Right atrium auricular region (tissue), 2 donors: Measurements from ENCODE around the gene NRG3. TPM values are rescaled to one million over a fixed set of nuclear protein-coding genes. Genes with fewer than 3 reads are reported as not detected.

Experiments used
- DNase-seq: peaks from one replicate; pipeline ENCODE4 v3.0.0-alpha.2; 2019; ENCODE audit warnings: low spot score
- H3K27ac ChIP-seq, 2 donors: fragments of 200-600 bp; sonication (generic); 1 replicate in 1 of 2; 2 replicates in 1 of 2; pipeline ENCODE4 v1.5.1; 2016 to 2019
- H3K27me3 ChIP-seq, 2 donors: fragments of 200-600 bp; sonication (generic); one replicate each; pipeline versions ENCODE4 v1.5.1 to v1.6.0; 2017 to 2019
- H3K36me3 ChIP-seq: fragments of 200-600 bp; sonication (generic); one replicate; pipeline ENCODE4 v1.5.1; 2016
- H3K4me1 ChIP-seq, 2 donors: fragments of 200-600 bp; sonication (generic); one replicate each; pipeline versions ENCODE4 v1.5.1 to v1.6.0; 2017 to 2019
- H3K4me3 ChIP-seq, 2 donors: fragments of 200-600 bp; sonication (generic); 1 replicate in 1 of 2; 2 replicates in 1 of 2; pipeline ENCODE4 v1.5.1; 2017 to 2019; ENCODE audit warnings: mild to moderate bottlenecking in 1 of 2, moderate library complexity in 1 of 2
- H3K9me3 ChIP-seq, 2 donors: fragments of 200-600 bp; sonication (generic); one replicate each; pipeline ENCODE4 v1.5.1; 2019
- CTCF ChIP-seq, 2 donors: fragments of 200-600 bp; sonication (generic); IDR thresholded peaks; one replicate each; pipeline ENCODE4 v1.5.1; 2019; ENCODE audit warnings: antibody characterized with exemption in 2 of 2
- total RNA-seq, 2 donors: library from RNA; depleted of rRNA; stranded (reverse); fragments of >200 nt; gene quantifications; one replicate each; pipeline ENCODE4 v1.1.0, GENCODE V29; 2016

The NRG3 gene
- total RNA-seq, 2 donors from 2014 or later = 0.70 to 1.4 TPM

GRCh38 chr10:82827901-82828300 is 952.9 kb downstream of the NRG3 start:
- H3K9me3 ChIP-seq = no peaks in the 10 kb centered on the region
- no peak for TF ChIP-seq CTCF (IDR thresholded peaks at IDR 0.05)
- no peaks in the 10 kb centered on the region for H3K36me3 ChIP-seq
- no peak overlapping the region for H3K4me3 ChIP-seq
- no peak overlapping the region for H3K27ac ChIP-seq
- no peaks in the 10 kb centered on the region for H3K4me1 ChIP-seq
- no peaks in the 10 kb centered on the region for H3K27me3 ChIP-seq
- DNase-seq = no peak

- H3K27ac ChIP-seq = no peak overlapping the region
- no peaks in the 10 kb centered on the region for H3K36me3 ChIP-seq
- no peaks in the 10 kb centered on the region for H3K4me1 ChIP-seq
- no peaks in the 10 kb centered on the region for H3K9me3 ChIP-seq
- H3K4me3 ChIP-seq = no peak overlapping the region
- TF ChIP-seq CTCF (IDR thresholded peaks at IDR 0.05) = no peak
- DNase-seq = no peak
- H3K27me3 ChIP-seq = no peaks in the 10 kb centered on the region
Measured at GRCh38 chr10:82847242-82847641, 972.2 kb downstream of the NRG3 start.

GRCh38 chr10:82850191-82850590 is 975.2 kb downstream of the NRG3 start:
- TF ChIP-seq CTCF (IDR thresholded peaks at IDR 0.05) = no peak
- Histone ChIP-seq H3K4me3 (no peak overlapping the region), H3K27ac (no peak overlapping the region), H3K4me1 (no peaks in the 10 kb centered on the region), H3K9me3 (no peaks in the 10 kb centered on the region), H3K36me3 (no peaks in the 10 kb centered on the region), H3K27me3 (no peaks in the 10 kb centered on the region)
- DNase-seq = no peak

DNA sequence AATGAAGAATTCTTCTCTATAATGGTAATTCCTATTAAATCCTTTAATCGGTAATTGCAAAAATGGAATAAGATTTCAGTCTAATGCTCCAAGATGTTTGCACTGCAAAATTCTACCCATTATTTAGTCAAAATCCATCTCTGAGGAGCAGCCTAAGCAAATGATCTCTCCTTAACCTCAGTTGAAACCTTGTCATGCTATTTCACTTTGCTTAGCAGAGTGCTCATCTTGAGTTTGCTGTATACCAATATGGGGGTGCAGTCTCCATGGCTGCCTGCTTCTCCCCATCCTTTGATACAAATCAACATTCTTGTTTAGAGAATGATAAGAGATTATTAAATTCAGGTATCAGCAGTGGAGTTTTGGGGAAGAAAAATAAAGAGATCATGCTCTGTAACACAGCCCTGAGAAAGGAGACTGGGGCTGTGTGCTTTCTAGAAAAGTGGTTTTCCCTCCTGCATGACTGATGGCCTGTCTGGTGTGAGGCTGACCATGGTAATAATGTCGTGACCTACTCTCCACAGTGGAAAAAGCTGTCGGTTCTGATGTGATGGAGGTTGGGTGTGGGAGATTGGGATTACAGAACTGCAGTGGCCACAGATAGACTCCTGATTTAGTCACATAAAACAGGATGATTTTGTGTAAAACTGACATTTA is 982.1 kb downstream of the NRG3 start:
- TF ChIP-seq CTCF (IDR thresholded peaks at IDR 0.05) = no peak
- Histone ChIP-seq H3K9me3 (no peaks in the 10 kb centered on the region), H3K4me1 (no peaks in the 10 kb centered on the region), H3K27me3 (no peaks in the 10 kb centered on the region), H3K27ac (no peak overlapping the region), H3K4me3 (no peak overlapping the region), H3K36me3 (no peaks in the 10 kb centered on the region)
- no peak for DNase-seq

DNA sequence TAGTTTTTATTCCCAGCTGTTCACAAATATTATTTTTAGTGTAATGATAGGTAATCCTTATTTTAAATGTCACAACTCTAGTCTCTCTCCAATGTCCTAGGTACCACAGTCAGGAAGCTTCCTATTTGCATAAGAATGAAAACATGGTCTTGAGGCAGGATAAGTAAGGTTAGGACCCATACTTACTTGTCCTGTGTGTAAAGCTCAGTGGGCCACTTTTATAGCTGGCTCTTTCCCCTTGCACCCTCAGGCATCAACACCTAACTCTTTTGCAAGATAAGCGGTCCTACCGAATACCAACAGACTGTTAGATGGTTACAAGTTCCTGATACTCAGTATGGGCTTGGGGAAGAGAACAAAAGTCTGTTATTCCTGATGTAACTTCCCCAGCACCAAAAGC is 986.9 kb downstream of the NRG3 start:
- no peak for DNase-seq
- H3K4me3 ChIP-seq = no peak overlapping the region
- H3K36me3 ChIP-seq = no peaks in the 10 kb centered on the region
- no peaks in the 10 kb centered on the region for H3K9me3 ChIP-seq
- TF ChIP-seq CTCF (IDR thresholded peaks at IDR 0.05) = no peak
- H3K4me1 ChIP-seq = no peaks in the 10 kb centered on the region
- H3K27me3 ChIP-seq = no peaks in the 10 kb centered on the region
- no peak overlapping the region for H3K27ac ChIP-seq

DNA sequence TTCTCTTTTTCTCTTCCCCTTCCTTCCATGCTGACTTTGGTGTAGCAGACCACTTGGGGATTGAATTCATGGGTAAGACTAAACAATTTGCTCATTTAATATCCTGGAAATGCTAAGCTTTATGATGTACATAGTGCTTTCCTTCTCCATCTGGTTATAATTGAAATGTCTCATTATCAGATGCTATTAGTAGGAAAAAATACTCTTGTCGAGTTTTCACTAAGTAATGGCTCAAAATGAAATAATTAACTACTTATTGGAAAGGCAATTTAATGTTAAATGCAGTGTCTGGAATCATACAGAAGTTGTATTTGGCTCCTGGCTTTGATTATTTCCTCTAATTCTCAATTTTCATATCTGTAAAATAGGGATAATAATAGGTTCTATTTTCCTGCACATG is 990.4 kb downstream of the NRG3 start:
- no peaks in the 10 kb centered on the region for H3K36me3 ChIP-seq
- H3K9me3 ChIP-seq = no peaks in the 10 kb centered on the region
- DNase-seq = no peak
- no peak for TF ChIP-seq CTCF (IDR thresholded peaks at IDR 0.05)
- H3K4me1 ChIP-seq = no peaks in the 10 kb centered on the region
- no peak overlapping the region for H3K27ac ChIP-seq
- no peaks in the 10 kb centered on the region for H3K27me3 ChIP-seq
- no peak overlapping the region for H3K4me3 ChIP-seq
